HUDEP-2 (cell line): ENCODE results near the gene SREBF1.

Source experiments
- DNase-seq, 76 experiments: peaks; one replicate each; lab custom pipeline; 2025; ENCODE audit not compliant: unreplicated experiment in 76 of 76; lab: John Stamatoyannopoulos, UW

SREBF1 gene

GRCh38 chr17:17836818-17837379, at the start of gene SREBF1:
Gene SREBF1, minus strand, starts transcription at chr17:17836986. Its CDS starts 169 bp downstream, at chr17:17836817.
- peak in 41 of 76 experiments; percentile 12 to 59 (median 39) for DNase-seq

DNA sequence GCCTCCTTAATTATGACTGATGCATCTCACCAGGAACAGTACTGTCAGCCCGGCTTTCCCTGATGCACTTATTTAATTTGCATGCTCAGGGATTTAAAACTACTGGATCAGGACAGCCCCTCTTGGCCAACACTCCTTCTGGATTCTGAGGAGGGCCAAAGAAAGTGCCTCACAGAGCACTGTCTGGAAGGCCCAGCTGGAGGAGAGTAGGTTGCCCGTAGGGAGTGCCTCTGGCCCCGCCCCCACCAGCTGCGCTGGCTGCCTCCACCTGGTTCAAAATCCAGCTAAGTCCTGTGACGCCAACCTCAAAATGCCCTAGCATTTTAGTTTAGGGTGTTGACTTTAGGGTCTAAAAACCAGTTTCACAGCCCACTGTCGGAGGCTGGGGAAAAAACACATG, 49.4 kb upstream of the SREBF1 start:
- no peak for DNase-seq

GRCh38 chr17:17884391-17885357, 47.9 kb upstream of the SREBF1 start:
- DNase-seq: no peak

- no peak for DNase-seq
Observed at GRCh38 chr17:17883801-17884200, 47.0 kb upstream of the SREBF1 start.

GRCh38 chr17:17882082-17882581, 45.3 kb upstream of the SREBF1 start:
- DNase-seq: no peak

DNA sequence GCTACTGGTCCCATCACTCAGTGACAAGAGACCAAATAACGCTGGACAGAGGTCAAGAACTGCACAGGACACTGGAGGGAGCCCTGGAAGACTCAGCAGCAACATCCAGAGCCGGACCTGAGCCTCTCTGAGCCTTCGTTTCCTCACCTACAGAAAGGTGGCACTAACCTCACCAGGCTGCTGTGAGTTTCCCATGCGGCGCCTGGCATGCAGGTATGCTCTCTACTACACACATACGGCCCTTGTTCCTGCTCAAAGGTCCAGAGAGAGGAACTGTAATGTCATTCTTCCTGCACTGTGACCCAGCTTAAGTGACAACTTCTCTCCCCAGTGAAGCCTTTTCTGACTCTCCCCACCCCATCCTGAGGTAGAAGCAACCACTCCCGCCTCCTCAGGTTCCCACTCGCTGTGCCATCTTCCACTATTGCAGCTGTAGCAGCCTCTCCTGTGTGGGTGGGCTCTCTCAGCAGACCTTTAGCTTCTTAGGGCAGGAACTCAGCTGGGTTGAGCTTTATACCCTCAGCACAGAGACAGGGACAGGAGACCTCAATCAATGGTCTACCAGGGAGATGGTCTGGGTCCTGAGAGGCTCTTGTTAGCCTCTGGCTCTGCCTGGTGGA, 43.9 kb upstream of the SREBF1 start:
- no peak for DNase-seq

GRCh38 chr17:17877529-17878358, 41.0 kb upstream of the SREBF1 start:
- no peak for DNase-seq

DNA sequence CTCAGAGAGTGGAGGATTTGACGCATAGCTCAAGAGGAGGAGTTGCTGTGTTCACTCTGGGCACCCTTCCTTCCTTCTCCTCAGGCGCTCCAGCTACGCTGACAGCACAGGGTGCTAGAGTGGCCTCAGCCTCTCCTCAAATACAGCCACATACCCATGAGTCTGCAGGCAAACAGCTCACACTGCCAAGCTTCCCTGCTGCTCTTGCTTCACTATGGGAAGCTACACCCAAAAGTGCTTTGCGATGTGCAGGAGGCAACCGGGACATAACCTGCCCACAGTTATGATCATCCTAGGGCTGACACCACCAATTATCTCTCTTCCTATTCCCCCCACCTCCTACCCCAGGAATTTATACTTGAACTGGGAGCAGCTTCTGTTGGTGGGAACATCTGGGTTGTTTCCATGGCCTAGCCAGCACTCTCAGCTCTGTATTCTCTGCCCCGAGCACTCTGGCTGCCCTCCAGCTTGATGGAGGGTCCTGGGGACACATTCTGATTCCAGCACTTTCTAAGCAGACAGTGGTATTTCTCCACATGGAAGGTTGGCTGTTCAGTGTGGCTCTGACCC, 40.3 kb upstream of the SREBF1 start:
- no peak for DNase-seq

- DNase-seq: no peak
Observed at GRCh38 chr17:17874478-17874877, 37.7 kb upstream of the SREBF1 start.

DNA sequence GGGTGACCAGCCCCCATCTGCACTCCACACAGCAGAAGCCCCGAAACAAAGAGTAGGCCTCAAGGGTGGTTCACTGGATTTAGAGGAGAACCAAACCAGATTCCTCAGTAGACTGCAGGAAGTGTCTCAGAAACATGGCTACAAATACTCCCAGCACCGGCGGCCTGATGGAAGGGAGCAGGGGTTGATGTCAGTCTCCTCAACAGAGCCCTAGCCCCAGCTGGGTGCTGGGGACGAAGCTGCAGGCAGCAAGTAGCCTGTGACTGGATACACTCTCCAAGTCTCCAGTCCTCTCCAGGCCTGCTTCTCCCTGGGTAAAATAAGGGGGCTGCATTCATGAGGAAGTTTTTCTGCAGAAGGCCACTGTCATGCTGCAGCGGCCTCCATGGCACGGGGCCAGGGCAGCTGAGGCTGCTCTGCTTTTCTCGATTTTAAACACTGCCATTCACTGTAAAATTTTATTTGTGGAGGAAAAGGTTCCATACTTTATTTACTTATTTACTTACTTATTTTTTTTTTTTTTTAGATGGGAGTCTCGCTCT, 36.7 kb upstream of the SREBF1 start:
- no peak for DNase-seq

DNA sequence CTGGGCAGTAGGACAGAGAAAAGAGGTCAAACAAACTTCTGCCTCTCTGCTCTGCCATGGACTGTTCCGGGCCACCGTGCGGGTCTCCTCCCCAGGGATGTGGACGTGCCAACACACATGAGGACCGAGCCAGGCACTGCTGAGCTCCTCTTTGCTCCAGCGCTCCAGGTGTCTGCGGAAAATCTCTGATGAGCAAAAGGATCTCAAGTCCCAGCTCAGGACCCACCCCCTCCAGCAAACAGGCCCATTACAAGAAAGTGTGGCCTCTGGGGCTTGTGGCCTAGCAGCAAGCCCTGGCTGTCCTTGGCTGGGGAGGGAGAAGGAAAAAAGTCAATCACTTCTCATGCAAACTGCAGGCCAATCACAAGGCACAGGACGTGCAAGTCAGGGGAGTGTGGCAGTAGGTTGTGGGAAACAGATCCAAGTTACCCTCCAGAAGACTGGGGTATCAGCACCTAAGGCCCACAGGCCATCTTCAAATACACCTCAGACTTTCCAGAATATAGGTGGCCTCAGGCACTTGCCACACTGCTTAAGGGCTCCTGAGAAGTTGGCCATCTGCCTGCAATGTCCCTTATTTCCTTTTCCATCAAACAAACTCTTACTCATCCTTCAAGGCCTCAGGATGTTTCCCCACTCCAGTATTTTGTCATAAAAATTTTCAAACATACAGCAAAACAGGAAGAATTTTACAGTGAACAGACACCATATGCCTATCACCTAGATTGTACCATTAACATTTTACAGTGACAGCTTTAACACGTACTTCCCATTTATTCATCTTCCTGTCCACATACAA, 36.0 kb upstream of the SREBF1 start:
- DNase-seq: no peak

DNA sequence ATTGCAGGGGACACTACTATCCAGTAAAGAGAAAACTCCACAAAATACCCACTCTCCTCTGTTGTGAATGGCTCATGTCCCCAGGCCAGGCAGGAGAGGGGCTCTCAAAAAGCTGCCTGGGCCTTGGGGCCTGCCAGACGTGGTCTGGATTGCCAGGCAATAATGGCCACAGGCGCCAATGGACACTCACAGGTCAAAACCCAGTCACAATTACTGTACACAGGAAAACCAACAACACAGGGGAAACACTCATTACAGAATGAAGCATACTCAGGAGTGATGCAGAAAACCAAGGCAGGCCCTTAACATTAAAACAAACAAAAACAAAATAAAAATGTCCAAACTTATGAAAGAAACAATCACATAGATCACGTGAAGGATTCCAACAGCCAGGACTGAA, 35.1 kb upstream of the SREBF1 start:
- DNase-seq: no peak

DNA sequence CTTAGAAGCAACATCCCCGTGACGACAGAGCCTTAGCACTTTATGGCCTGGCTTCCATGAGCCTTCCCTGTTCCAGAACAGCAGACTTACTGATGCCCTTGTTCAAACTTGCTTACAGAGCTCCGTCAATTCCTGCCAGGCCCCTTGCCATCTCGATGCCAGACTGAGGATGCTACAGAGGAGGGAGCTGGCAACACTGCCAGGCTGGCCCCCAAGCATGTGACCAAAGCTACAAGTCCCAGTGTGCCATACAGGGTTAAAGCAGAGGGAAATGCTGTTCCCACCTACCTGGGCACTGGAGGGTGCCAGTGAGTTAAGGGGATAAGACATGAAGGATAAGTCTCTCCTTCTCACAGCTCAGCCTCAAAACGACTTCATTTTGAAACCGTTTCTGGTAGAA, 33.5 kb upstream of the SREBF1 start:
- DNase-seq: no peak

DNA sequence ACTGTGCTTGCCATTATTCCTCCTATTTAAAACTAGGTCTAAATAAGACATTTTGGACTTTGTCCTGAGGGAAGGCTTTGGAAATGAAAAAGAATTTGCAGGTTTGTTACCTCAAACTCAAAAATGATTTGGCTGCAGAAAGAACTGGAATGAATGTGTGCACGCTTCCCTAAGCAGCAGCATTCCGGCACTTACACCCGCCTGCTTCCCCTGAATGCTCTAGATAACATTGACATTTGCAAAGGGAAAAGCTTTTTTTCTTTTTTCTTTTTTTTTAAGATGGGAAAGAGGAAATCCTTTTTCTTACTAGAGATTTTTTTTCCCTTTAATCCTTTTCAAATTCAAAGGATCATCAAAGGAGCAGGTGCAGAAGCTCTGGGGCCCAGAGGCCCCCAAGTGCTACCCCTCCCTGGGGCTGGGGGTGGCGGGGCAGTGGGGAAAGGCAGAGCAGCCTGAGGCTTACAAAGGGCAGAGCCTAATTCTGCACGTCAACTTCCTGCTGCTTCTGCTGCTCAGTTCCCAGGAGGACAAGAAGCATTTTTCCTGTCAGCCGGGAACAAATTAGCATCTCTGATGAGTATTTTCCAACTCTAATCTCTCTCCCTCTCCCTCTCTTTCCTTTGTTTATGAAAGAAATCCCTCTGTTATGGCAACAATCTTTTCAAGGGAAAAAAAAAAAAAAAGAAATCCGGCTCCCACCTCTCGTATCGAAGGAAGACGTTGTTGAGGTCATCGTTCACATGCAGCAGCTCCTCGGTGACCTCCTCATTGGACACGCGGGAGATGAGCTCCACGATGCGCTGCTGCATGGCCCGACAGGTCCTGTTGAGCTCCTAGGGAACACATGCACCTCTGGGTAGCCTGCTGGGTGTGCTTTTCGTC, 32.1 kb upstream of the SREBF1 start:
- DNase-seq: no peak

GRCh38 chr17:17866897-17867296, 30.1 kb upstream of the SREBF1 start:
- DNase-seq: no peak

DNA sequence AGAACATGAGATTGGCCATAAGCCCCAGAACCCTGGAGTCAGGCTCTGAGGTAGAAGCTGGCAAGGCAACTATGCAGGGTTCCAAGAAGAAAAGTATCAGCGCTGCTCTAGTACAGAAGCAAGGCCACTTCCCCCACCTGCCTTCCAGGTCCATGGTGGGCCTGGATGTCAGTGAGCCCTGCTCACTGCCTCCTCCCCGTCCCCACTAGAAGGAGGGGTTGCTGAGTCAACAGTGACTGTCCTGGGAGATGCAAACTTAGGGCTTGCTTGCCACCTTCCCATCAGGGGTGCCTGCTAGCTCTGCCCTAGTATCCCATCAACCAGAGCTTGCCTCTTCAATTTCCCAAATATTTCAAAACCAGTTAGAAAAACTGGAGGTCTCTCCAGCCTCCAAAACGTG, 29.6 kb upstream of the SREBF1 start:
- DNase-seq: no peak

- DNase-seq: no peak
Observed at GRCh38 chr17:17865035-17865434, 28.2 kb upstream of the SREBF1 start.

GRCh38 chr17:17860766-17861107, 24.0 kb upstream of the SREBF1 start:
- DNase-seq: no peak
